ENCODE results near the gene CCDC80. TPM values are rescaled to one million over a fixed set of nuclear protein-coding genes. Genes with fewer than 3 reads are reported as not detected.

CCDC80 gene
- total and polyA plus RNA-seq, 9 of the 15 experiments (the other 6 are each of a cell fraction or from before 2014, with no cell fraction given) = 0.17 to 2.0 (median 1.1) TPM

GRCh38 chr3:112654979-112655378, 14.0 kb upstream of the CCDC80 start:
- Histone ChIP-seq H3K9me3 (replicated peaks; ENCODE audit: control insufficient read depth, insufficient read depth, low read depth, low read length) (no peaks in the 10 kb centered on the region), H3K9ac (ENCODE audit: insufficient read depth in 1 of 2, low read depth in 2 of 2, low read length in 2 of 2) (no peak overlapping the region), H3K4me3 (no peak overlapping the region), H3K36me3 (ENCODE audit: control insufficient read depth, insufficient read depth, low read length) (no peaks in the 10 kb centered on the region), H3K27me3 (ENCODE audit: control insufficient read depth in 2 of 2, insufficient read depth in 2 of 2, low read length in 2 of 2) (no peaks in the 10 kb centered on the region), H3K4me1 (replicated peaks in 1 of 2; ENCODE audit: control insufficient read depth in 2 of 2, insufficient read depth in 2 of 2, low read length in 2 of 2) (no peaks in the 10 kb centered on the region; a peak in 1 of 5 replicates), H4K20me1 (replicated peaks; ENCODE audit: control insufficient read depth, insufficient read depth, low read length) (no peaks in the 10 kb centered on the region), H3K9me1 (ENCODE audit: control insufficient read depth, insufficient read depth, low read length) (no peaks in the 10 kb centered on the region), H2AFZ (ENCODE audit: low read depth, low read length) (no peak overlapping the region), H3K27ac (ENCODE audit: extremely low read depth, low read depth, low read length) (no peak overlapping the region), H3K79me2 (ENCODE audit: control insufficient read depth, insufficient read depth, low read length) (no peaks in the 10 kb centered on the region), H3K4me2 (ENCODE audit: insufficient read depth, low read length) (no peak overlapping the region)
- BruUV-seq (replicated peaks) = no TSS peak
- 19% methylated on average over 4 of the region's 4 CpGs for WGBS (ENCODE audit: insufficient coverage, low coverage, missing lambda C conversion rate)
- ATAC-seq = peak; percentile 75
- FAIRE-seq = no peak
- DNase-seq (ENCODE audit: extremely low read depth in 1 of 4, low spot score in 3 of 4) = no peak
- in situ Hi-C loops (cut with MboI) = no loop called here
- CTCF ChIA-PET (ENCODE audit: low intra/inter-chr PET ratio) = no interaction called here
- POLR2A ChIA-PET = no interaction called here
- intact Hi-C loops (cut with micrococcal nuclease) = loop anchor here (5.0 kb wide), 1 partner anchor 157 kb away; no protein-coding TSS in a partner anchor
- TF ChIP-seq, protein P1, sequence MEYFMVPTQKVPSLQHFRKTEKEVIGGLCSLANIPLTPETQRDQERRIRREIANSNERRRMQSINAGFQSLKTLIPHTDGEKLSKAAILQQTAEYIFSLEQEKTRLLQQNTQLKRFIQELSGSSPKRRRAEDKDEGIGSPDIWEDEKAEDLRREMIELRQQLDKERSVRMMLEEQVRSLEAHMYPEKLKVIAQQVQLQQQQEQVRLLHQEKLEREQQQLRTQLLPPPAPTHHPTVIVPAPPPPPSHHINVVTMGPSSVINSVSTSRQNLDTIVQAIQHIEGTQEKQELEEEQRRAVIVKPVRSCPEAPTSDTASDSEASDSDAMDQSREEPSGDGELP (CRISPR knock-in tag; IDR thresholded peaks at IDR 0.05; ENCODE audit: borderline replicate concordance) = no peak
- TF ChIP-seq ZNF785 (CRISPR knock-in tag; IDR thresholded peaks at IDR 0.05) (no peak), HNRNPLL (IDR thresholded peaks at IDR 0.05; ENCODE audit: low read depth, low read length, poor library complexity, severe bottlenecking) (no peak), RAD21 (CRISPR knock-in tag; conservative IDR thresholded peaks at IDR 0.05 in 1 of 2, IDR thresholded peaks at IDR 0.05 in 1 of 2) (peak in 1 of 2 experiments; percentile 23; a peak in 1 of 4 replicates), TAF15 (IDR thresholded peaks at IDR 0.05; ENCODE audit: low read depth, low read length) (no peak), NCOA1 (IDR thresholded peaks at IDR 0.05; ENCODE audit: low read depth) (no peak), MEF2A (IDR thresholded peaks at IDR 0.05; ENCODE audit: control insufficient read depth, low read depth, low read length) (no peak), RBM25 (IDR thresholded peaks at IDR 0.05; ENCODE audit: low read depth, low read length, severe bottlenecking) (no peak), THAP12 (CRISPR knock-in tag; IDR thresholded peaks at IDR 0.05) (no peak), ZC3H11A (IDR thresholded peaks at IDR 0.05; ENCODE audit: low read depth, low read length) (no peak), MAZ (CRISPR knock-in tag; conservative IDR thresholded peaks at IDR 0.05 in 1 of 2, IDR thresholded peaks at IDR 0.05 in 1 of 2) (no peak), RBM34 (IDR thresholded peaks at IDR 0.05; ENCODE audit: borderline replicate concordance, insufficient read depth, low read length) (no peak)
- TF ChIP-seq, protein P2, sequence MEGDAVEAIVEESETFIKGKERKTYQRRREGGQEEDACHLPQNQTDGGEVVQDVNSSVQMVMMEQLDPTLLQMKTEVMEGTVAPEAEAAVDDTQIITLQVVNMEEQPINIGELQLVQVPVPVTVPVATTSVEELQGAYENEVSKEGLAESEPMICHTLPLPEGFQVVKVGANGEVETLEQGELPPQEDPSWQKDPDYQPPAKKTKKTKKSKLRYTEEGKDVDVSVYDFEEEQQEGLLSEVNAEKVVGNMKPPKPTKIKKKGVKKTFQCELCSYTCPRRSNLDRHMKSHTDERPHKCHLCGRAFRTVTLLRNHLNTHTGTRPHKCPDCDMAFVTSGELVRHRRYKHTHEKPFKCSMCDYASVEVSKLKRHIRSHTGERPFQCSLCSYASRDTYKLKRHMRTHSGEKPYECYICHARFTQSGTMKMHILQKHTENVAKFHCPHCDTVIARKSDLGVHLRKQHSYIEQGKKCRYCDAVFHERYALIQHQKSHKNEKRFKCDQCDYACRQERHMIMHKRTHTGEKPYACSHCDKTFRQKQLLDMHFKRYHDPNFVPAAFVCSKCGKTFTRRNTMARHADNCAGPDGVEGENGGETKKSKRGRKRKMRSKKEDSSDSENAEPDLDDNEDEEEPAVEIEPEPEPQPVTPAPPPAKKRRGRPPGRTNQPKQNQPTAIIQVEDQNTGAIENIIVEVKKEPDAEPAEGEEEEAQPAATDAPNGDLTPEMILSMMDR (IDR thresholded peaks at IDR 0.05 in 2 of 3, conservative IDR thresholded peaks at IDR 0.05 in 1 of 3; ENCODE audit: insufficient read depth in 2 of 3, low read depth in 1 of 3, low read length in 3 of 3) = peak in 2 of 3 experiments; percentile 32 to 41; a peak in 2 of 6 replicates
- TF ChIP-seq, protein P3, sequence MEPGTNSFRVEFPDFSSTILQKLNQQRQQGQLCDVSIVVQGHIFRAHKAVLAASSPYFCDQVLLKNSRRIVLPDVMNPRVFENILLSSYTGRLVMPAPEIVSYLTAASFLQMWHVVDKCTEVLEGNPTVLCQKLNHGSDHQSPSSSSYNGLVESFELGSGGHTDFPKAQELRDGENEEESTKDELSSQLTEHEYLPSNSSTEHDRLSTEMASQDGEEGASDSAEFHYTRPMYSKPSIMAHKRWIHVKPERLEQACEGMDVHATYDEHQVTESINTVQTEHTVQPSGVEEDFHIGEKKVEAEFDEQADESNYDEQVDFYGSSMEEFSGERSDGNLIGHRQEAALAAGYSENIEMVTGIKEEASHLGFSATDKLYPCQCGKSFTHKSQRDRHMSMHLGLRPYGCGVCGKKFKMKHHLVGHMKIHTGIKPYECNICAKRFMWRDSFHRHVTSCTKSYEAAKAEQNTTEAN (CRISPR knock-in tag; IDR thresholded peaks at IDR 0.05) = no peak

All from K562 (cell line).